Uterus (tissue), 4 donors: ENCODE data around the gene CD300A. TPM values are rescaled to one million over a fixed set of nuclear protein-coding genes. Genes with fewer than 3 reads are reported as not detected.

Source experiments
- DNase-seq, 2 donors: peaks; one replicate each; pipeline ENCODE4 v3.0.0-alpha.2; 2019 to 2020
- H3K27ac ChIP-seq, 2 donors: fragments of 200-600 bp; sonication (generic); 1 replicate in 1 of 2; 2 replicates in 1 of 2; pipeline ENCODE4 v1.5.1; 2016 to 2018
- H3K27me3 ChIP-seq, 2 donors: fragments of 200-600 bp; sonication (generic); one replicate each; pipeline ENCODE4 v1.5.1; 2018 to 2019; ENCODE audit warnings: control low read depth in 1 of 2
- H3K36me3 ChIP-seq, 2 donors: fragments of 200-600 bp; sonication (generic); one replicate each; pipeline ENCODE4 v1.5.1; 2019; ENCODE audit warnings: control low read depth in 1 of 2
- H3K4me1 ChIP-seq, 2 donors: fragments of 200-600 bp; sonication (generic); one replicate each; pipeline ENCODE4 v1.5.1; 2018 to 2019; ENCODE audit warnings: control low read depth in 1 of 2
- H3K4me3 ChIP-seq, 2 donors: fragments of 200-600 bp; sonication (generic); 1 replicate in 1 of 2; 2 replicates in 1 of 2; pipeline ENCODE4 v1.5.1; 2018 to 2019; ENCODE audit warnings: mild to moderate bottlenecking in 1 of 2
- H3K9me3 ChIP-seq, 2 donors: fragments of 200-600 bp; sonication (generic); one replicate each; pipeline ENCODE4 v1.5.1; 2019; ENCODE audit warnings: control low read depth in 1 of 2
- CTCF ChIP-seq, 4 experiments: fragments of 200-600 bp in 2 of 4; fragments of 450-650 bp in 2 of 4; sonication (generic) in 2 of 4; IDR thresholded peaks; one replicate each; pipeline ENCODE4 v1.5.1; 2016 to 2019; ENCODE audit warnings: antibody characterized with exemption in 4 of 4, mild to moderate bottlenecking in 2 of 4, moderate library complexity in 1 of 4
- POLR2A ChIP-seq, 2 donors: fragments of 450-650 bp; IDR thresholded peaks; one replicate each; pipeline ENCODE4 v1.6.1; 2016; ENCODE audit warnings: antibody characterized with exemption in 2 of 2, mild to moderate bottlenecking in 1 of 2, moderate library complexity in 1 of 2
- intact Hi-C: fragments of 100-400 bp; cut with DNase I; formaldehyde crosslinking; loops from one replicate; pipeline ENCODE4 v1.15.1; 2023; ENCODE audit warnings: low total_unique reads
- total RNA-seq, 4 donors: library from RNA; depleted of rRNA in 3 of 4; stranded (reverse); fragments of >200 nt in 3 of 4; gene quantifications; one replicate each; pipeline versions ENCODE4 v1.1.0 to v1.2.4, GENCODE V29; 2014 to 2023
- donor health status: DM: yes; HTN: yes; CAD: no.

CD300A gene
- total RNA-seq, 4 donors from 2014 or later, result 3.2 to 10.9 (median 4.0) TPM; not detected in 1

- intact Hi-C loops, result no loop called here
- Histone ChIP-seq H3K4me3 (no peak overlapping the region), H3K9me3 (no peaks in the 10 kb centered on the region), H3K27ac (no peak overlapping the region), H3K36me3 (no peaks in the 10 kb centered on the region), H3K4me1 (no peaks in the 10 kb centered on the region), H3K27me3 (no peaks in the 10 kb centered on the region)
- no peak for DNase-seq
- TF ChIP-seq POLR2A (IDR thresholded peaks at IDR 0.05), result no peak
- no peak for TF ChIP-seq CTCF (IDR thresholded peaks at IDR 0.05)
These were observed 6.2 kb upstream of the CD300A start for GRCh38 chr17:74460241-74460640.

DNA sequence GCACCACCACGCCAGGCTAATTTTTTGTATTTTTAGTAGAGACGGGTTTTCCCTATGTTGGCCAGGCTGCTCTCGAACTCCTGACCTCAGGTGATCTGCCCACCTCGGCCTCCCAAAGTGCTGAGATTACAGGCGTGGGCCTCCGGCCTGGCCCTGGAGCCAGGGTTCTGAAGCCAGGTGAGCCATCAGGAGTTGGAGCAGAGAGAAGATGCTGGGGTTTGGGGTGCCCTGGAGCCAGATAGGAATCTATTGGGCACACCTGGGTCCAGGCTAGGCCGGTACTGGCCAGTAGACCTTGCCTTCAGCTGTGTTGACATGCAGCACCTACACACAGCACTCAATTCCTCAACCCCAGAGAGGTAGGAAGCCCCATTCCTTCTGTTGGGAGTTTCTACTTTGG lies 5.4 kb upstream of the CD300A start:
- intact Hi-C loops, result no loop called here

DNA sequence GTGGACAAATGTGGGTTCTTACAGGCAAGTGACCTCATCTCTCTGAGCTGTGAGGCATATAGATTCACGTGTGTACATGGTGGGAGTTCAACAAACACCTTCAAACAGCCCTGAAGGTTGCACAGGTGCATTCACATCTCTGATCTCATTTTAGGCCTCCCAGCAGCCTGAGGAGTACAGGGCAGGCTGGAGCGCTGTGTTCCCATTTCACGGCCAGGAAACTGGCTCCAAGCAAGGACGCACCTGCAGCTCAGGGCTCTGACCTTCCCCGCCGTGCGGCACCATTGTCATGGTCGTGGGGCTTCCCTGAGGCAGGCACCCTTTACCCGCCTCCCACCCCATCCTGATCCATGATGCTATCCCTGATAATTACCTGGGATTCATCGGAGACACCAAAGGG lies 4.8 kb upstream of the CD300A start:
- intact Hi-C loops, result no loop called here
- TF ChIP-seq CTCF (IDR thresholded peaks at IDR 0.05), result no peak
- no peak for TF ChIP-seq POLR2A (IDR thresholded peaks at IDR 0.05)
- H3K4me1 ChIP-seq, result no peaks in the 10 kb centered on the region
- H3K4me3 ChIP-seq, result no peak overlapping the region
- no peak overlapping the region for H3K27ac ChIP-seq
- no peaks in the 10 kb centered on the region for H3K36me3 ChIP-seq
- H3K9me3 ChIP-seq, result no peaks in the 10 kb centered on the region
- no peak for DNase-seq
- no peaks in the 10 kb centered on the region for H3K27me3 ChIP-seq

More for the DNA sequence above, 5.4 kb upstream of the CD300A start:
- Histone ChIP-seq H3K9me3 (no peaks in the 10 kb centered on the region), H3K36me3 (no peaks in the 10 kb centered on the region), H3K4me3 (no peak overlapping the region), H3K27me3 (no peaks in the 10 kb centered on the region), H3K27ac (no peak overlapping the region), H3K4me1 (no peaks in the 10 kb centered on the region)
- TF ChIP-seq CTCF (IDR thresholded peaks at IDR 0.05) (no peak), POLR2A (IDR thresholded peaks at IDR 0.05) (no peak)
- no peak for DNase-seq

DNA sequence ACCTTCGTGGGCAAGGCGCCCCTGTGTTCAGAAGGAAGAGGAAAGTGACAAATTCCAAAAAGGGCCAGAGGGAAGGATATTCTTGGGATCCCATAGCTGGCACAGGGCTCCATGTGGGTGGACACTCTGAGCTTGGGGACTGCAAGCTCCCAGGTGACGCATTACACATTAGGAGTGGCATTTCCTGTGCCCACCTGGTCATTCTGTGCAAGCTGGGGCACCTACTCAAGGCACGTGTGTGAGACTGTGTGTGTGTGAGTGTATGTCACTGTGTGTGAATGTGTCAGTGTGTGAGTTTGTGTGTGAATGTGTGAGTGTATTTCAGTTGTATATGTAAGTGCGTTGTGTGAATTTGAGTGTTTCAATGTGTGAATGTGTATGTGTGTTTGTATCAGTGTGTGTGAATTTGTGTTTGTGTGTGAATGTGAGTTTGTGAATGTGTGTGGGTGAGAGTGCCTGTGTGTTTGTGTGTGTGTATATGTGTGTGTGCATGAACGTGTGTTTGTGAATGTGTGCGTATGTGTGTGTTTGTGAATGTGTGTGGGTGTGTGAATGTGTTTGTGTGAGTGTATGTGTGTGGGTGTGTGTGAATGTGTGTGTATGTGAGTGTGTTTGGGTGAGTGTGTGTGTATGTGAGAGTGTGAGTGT lies 1.6 kb upstream of the CD300A start:
- H3K4me1 ChIP-seq, result no peaks in the 10 kb centered on the region
- no peaks in the 10 kb centered on the region for H3K9me3 ChIP-seq
- H3K27ac ChIP-seq, result no peak overlapping the region
- TF ChIP-seq POLR2A (IDR thresholded peaks at IDR 0.05) (no peak), CTCF (IDR thresholded peaks at IDR 0.05) (no peak)
- H3K27me3 ChIP-seq, result no peaks in the 10 kb centered on the region
- DNase-seq, result no peak
- intact Hi-C loops, result no loop called here
- no peak overlapping the region for H3K4me3 ChIP-seq
- no peaks in the 10 kb centered on the region for H3K36me3 ChIP-seq

DNA sequence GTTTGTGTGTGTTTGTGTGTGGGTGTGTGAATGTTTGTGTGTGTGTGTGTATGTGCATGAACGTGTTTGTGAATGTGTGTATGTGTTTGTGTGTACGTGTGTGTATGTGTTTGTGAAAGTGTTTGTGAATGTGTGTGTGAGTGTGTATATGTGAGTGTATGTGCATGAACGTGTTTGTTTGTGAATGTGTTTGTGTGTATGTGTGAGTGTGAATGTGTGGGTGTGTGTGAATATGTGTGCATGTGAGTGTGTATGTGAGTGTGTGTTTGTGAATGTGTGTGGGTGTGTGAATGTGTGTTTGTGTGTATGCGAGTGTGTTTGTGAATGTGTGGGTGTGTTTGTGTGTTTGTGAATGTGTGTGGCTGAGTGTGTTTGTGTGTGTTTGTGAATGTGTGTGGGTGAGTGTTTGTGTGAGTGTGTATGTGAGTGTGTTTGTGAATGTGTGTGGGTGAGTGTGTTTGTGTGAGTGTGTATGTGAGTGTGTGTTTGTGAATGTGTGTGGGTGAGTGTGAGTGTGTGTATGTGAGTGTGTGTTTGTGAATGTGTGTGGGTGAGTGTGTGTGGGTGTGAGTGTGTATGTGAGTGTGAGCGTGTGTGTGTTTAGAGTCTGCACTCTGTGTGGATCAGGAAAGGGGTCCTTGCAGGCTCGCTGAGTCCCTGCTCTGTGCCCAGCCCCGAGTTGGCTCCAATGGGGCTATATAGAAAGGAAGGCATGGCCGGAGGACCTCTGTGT lies 890 bp upstream of the CD300A start:
- H3K27me3 ChIP-seq, result no peaks in the 10 kb centered on the region
- intact Hi-C loops, result no loop called here
- DNase-seq, result no peak
- H3K36me3 ChIP-seq, result no peaks in the 10 kb centered on the region
- no peaks in the 10 kb centered on the region for H3K9me3 ChIP-seq
- H3K4me1 ChIP-seq, result no peaks in the 10 kb centered on the region
- TF ChIP-seq POLR2A (IDR thresholded peaks at IDR 0.05) (no peak), CTCF (IDR thresholded peaks at IDR 0.05) (no peak)
- no peak overlapping the region for H3K27ac ChIP-seq
- H3K4me3 ChIP-seq, result no peak overlapping the region
